Heart left ventricle (tissue), 16 donors: Measurements from ENCODE around the gene HES5. TPM values are rescaled to one million over a fixed set of nuclear protein-coding genes. Genes with fewer than 3 reads are reported as not detected.

Source experiments
- ATAC-seq, 4 donors: fragments of 200-7000 bp; cut with Tn5 transposase; one replicate each; pipeline ENCODE4 v1.9.1; 2020 to 2022; ENCODE audit warnings: moderate library complexity in 4 of 4, mild to moderate bottlenecking in 3 of 4, moderate number of reproducible peaks in 1 of 4
- DNase-seq, 5 donors: peaks; one replicate each; pipeline ENCODE4 v3.0.0-alpha.2; 2020
- H3K27ac ChIP-seq, 12 donors: fragments of 200-600 bp; sonication (generic) in 4 of 12; one replicate each; pipeline versions ENCODE4 v1.5.0 to v1.8.0; 2016 to 2022; ENCODE audit warnings: mild to moderate bottlenecking in 2 of 12
- H3K27me3 ChIP-seq, 9 donors: fragments of 200-600 bp; sonication (generic) in 2 of 9; one replicate each; pipeline versions ENCODE4 v1.5.1 to v1.8.0; 2016 to 2022; ENCODE audit warnings: mild to moderate bottlenecking in 3 of 9
- H3K36me3 ChIP-seq, 9 donors: fragments of 200-600 bp; sonication (generic) in 2 of 9; one replicate each; pipeline versions ENCODE4 v1.5.0 to v1.8.0; 2018 to 2022; ENCODE audit warnings: mild to moderate bottlenecking in 2 of 9
- H3K4me1 ChIP-seq, 12 donors: fragments of 200-600 bp; sonication (generic) in 4 of 12; one replicate each; pipeline versions ENCODE4 v1.5.0 to v1.8.0; 2016 to 2022; ENCODE audit warnings: mild to moderate bottlenecking in 3 of 12
- H3K4me3 ChIP-seq, 12 donors: fragments of 200-600 bp; sonication (generic) in 4 of 12; one replicate each; pipeline versions ENCODE4 v1.5.0 to v1.8.0; 2017 to 2022; ENCODE audit warnings: mild to moderate bottlenecking in 9 of 12, moderate library complexity in 4 of 12
- H3K9me3 ChIP-seq, 12 donors: fragments of 200-600 bp; sonication (generic) in 4 of 12; one replicate each; pipeline versions ENCODE4 v1.5.0 to v1.8.0; 2016 to 2022; ENCODE audit warnings: mild to moderate bottlenecking in 1 of 12
- CTCF ChIP-seq, 12 donors: fragments of 200-600 bp; sonication (generic) in 4 of 12; IDR thresholded peaks; one replicate each; pipeline versions ENCODE4 v1.5.0 to v1.8.0; 2018 to 2022; ENCODE audit warnings: antibody characterized with exemption in 12 of 12, mild to moderate bottlenecking in 5 of 12
- POLR2A ChIP-seq, 2 donors: fragments of 450-650 bp; IDR thresholded peaks; one replicate each; pipeline ENCODE4 v1.6.1; 2017; ENCODE audit warnings: antibody characterized with exemption in 2 of 2, mild to moderate bottlenecking in 2 of 2, moderate library complexity in 2 of 2
- WGBS, 4 donors: extraction: QIAGEN DNeasy Blood & Tissue Kit in 2 of 4; methylation state at CpG; one replicate each; pipeline versions ENCODE4 v1.1.5 to v1.1.7; 2013 to 2018; 5-methylcytosine and 5-hydroxymethylcytosine counted together
- intact Hi-C, 10 donors: fragments of 100-400 bp; cut with DNase I; formaldehyde crosslinking; loops; one replicate each; pipeline versions ENCODE4 v1.11.1 to v1.14.2; 2022
- polyA plus RNA-seq, 2 donors: library from polyadenylated mRNA; stranded (reverse); fragments of 200-250 nt; gene quantifications; one replicate each; pipeline ENCODE4 v1.2.3, GENCODE V29; 2013
- total RNA-seq, 9 donors: library from RNA; depleted of rRNA in 2 of 9; stranded (reverse); fragments of >200 nt in 2 of 9; fragmentation: NEBNext Ultra II Directional in 3 of 9; extraction: Animal tissue kit (Norgen Biotek cat#: 25700) in 3 of 9; gene quantifications; one replicate each; pipeline versions ENCODE4 v1.1.0 to v1.2.4, GENCODE V29; 2016 to 2023
- donor health status: ischemic (EF 13 %, LVEDD 7.1; RV severe dilation, severe dysfunction).
- donor health status: healthy with polysubstance abuse.
- donor health status: DM: no; HTN: yes; CAD: no.
- donor health status: DM: no; HTN: no; CAD: no.
- donor health status: ischemic (EF 25% LVEDD 6.9; RV normal size, moderate dysfunction).
- donor health status: ischemic (EF 25% LVEDD 5.7; RV mildly dilated, moderate dysfunction).
- donor health status: healthy.
- donor health status: DM: yes; HTN: yes; CAD: no.
- donor health status: ischemic (EF 35%, LVEDD 5.7; RV mildly dilated, moderate dysfunction).
- donor health status: nonischemic (EF 11% LVEDD 7.7; RV severe dilation, severe dysfunction).
- donor health status: DM: yes; HTN: yes; CAD: no.
- donor health status: PGD.
- donor health status: ischemic (EF 29% LVEDD 5.4; RV normal size, mild dysfunction).
- donor health status: nonischemic (EF 23%, LVEDD 6.1; RV moderate dilation, normal function).

The HES5 gene
- total and polyA plus RNA-seq, 11 donors: 0.42 to 2.0 (median 1.2) TPM

DNA sequence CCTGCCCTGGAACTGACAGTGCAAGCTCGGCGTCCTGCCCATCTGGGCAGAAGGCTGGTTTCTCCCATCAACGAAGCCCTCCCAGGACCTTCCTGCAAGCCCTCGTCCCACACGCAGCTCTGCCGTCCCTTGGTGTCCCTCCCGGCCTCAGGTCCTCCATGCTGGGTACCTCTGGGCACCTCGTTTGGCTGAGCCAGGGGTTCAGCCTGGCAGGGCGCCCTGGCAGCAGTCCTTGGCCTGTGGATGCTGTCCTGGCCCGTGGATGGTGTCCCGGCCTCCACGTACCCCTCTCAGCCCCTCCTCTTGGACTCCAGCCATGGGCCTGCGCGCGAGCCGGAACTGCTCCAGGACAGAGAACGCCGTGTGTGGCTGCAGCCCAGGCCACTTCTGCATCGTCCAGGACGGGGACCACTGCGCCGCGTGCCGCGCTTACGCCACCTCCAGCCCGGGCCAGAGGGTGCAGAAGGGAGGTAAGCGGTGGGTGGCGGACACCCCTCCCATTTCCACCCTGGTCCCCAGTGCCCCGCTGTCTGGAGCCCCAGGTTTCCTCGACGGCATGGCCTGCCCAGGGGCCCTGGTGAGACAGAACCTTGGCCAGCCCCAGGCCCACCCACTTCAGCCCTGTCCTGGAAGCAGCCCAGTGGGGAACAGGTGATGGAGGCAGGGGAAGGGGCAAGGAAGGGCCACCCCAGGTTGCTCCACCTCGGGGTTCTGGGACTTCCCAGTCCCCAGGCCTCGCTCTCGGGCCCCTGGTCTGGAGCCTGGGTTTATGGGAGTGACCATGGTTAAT, 29.6 kb upstream of the HES5 start:
- no peak for TF ChIP-seq CTCF (IDR thresholded peaks at IDR 0.05)
- Histone ChIP-seq H3K36me3 (peaks cover 0 to 64% (median 21%) of the 10 kb centered on the region in 9 donors), H3K9me3 (no peaks in the 10 kb centered on the region), H3K27me3 (peaks cover 0 to 5% (median 0%) of the 10 kb centered on the region in 9 donors), H3K4me1 (peaks cover 0 to 43% (median 26%) of the 10 kb centered on the region in 12 donors), H3K4me3 (no peak overlapping the region), H3K27ac (no peak overlapping the region)
- 78 to 87% (median 81%) methylated on average over 23 to 35 of the region's 35 CpGs for WGBS, 4 donors
- DNase-seq (no peak), ATAC-seq (no peak)
- intact Hi-C loops: no loop called here

DNA sequence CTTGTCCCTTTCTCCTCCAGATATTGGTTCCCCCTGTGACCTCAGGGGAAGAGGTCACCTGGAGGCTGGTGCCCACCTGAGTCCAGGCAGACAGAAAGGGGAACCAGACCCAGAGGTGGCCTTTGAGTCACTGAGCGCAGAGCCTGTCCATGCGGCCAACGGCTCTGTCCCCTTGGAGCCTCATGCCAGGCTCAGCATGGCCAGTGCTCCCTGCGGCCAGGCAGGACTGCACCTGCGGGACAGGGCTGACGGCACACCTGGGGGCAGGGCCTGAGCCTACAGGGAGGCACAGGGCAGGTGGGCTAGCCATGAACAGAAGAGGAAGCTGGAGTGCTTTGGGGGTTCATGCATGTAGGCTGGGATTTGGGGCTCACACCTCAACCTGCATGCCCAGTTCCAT, 28.8 kb upstream of the HES5 start:
- TF ChIP-seq CTCF (IDR thresholded peaks at IDR 0.05): no peak
- TF ChIP-seq POLR2A (IDR thresholded peaks at IDR 0.05): no peak
- H3K36me3 ChIP-seq: peaks cover 0 to 63% (median 21%) of the 10 kb centered on the region in 9 donors
- WGBS, 4 donors: 95 to 97% (median 96%) methylated on average over 4 to 6 of the region's 6 CpGs
- intact Hi-C loops: no loop called here
- no peak overlapping the region for H3K27ac ChIP-seq
- no peaks in the 10 kb centered on the region for H3K9me3 ChIP-seq
- peaks cover 0 to 5% (median 0%) of the 10 kb centered on the region in 9 donors for H3K27me3 ChIP-seq
- H3K4me3 ChIP-seq: no peak overlapping the region
- DNase-seq (no peak), ATAC-seq (no peak)
- H3K4me1 ChIP-seq: peaks cover 0 to 49% (median 28%) of the 10 kb centered on the region in 12 donors

DNA sequence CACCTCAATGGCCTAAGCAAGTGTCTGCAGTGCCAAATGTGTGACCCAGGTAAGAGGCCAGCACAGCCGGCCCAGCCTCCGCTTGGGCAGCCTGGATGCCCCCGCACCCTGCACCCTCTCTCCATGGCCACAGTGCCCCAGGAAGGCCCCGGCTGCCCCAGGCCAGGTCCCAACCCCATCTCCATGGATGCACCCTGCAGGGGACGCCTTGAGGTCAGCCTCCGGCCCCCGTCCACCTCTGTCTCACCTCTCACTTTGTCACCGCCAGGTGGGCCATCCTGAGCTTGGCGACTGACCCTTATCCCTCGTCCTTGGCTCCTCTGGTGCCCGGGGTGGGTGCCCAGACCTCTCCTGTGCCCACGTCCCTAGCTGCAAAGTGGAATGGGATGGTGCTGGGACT, 28.4 kb upstream of the HES5 start:
- Histone ChIP-seq H3K27me3 (peaks cover 0 to 5% (median 0%) of the 10 kb centered on the region in 9 donors), H3K27ac (no peak overlapping the region), H3K4me1 (peaks cover 0 to 49% (median 28%) of the 10 kb centered on the region in 12 donors), H3K9me3 (no peaks in the 10 kb centered on the region), H3K36me3 (peaks cover 0 to 59% (median 21%) of the 10 kb centered on the region in 9 donors), H3K4me3 (no peak overlapping the region)
- intact Hi-C loops: no loop called here
- 92 to 97% (median 94%) methylated on average over 8 to 12 of the region's 12 CpGs for WGBS, 4 donors
- ATAC-seq: no peak
- DNase-seq: no peak
- TF ChIP-seq CTCF (IDR thresholded peaks at IDR 0.05): no peak
- no peak for TF ChIP-seq POLR2A (IDR thresholded peaks at IDR 0.05)
